ENCODE results near the gene MAP4K1.
A peak's percentile ranks its signal among the peaks of the same experiment; 100 is the strongest.

Gene MAP4K1

DNA sequence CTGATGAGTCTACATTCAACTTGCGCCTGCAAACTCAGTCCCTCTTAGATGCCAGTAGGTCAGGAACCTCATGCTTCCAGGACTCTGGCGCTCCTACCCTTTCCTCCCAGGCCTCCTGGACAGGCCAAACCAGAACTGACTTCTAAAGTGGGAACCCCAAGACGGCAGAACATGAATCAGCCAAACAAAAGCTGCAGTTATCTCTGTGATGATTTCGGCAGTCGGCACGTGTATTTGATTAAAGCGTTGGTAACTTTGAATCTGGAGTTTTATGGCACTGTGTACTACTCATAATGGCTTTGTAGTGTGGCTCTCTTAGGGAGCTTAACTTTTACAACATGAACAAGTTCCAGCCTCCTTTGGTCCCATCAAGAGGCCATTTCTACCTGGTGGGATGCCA is 43.4 kb upstream of the MAP4K1 start:
- no peak overlapping the region for H3K27ac ChIP-seq (ENCODE audit: low read depth, low read length, severe bottlenecking)
- peaks cover 92% of the 10 kb centered on the region for H3K4me1 ChIP-seq (ENCODE audit: control insufficient read depth, insufficient read depth, low read length, poor library complexity, severe bottlenecking)
- no peaks in the 10 kb centered on the region for H3K9me3 ChIP-seq (ENCODE audit: control insufficient read depth, low read length)
- peaks cover 46% of the 10 kb centered on the region for H3K36me3 ChIP-seq (ENCODE audit: control insufficient read depth, insufficient read depth, low read length)
- 73 to 74% methylated on average over 7 of the region's 7 CpGs for WGBS, 2 experiments (ENCODE audit: insufficient coverage in 2 of 2)
- H3K4me3 ChIP-seq (ENCODE audit: extremely low read depth, insufficient read depth, low read length, poor library complexity, severe bottlenecking): no peak overlapping the region

DNA sequence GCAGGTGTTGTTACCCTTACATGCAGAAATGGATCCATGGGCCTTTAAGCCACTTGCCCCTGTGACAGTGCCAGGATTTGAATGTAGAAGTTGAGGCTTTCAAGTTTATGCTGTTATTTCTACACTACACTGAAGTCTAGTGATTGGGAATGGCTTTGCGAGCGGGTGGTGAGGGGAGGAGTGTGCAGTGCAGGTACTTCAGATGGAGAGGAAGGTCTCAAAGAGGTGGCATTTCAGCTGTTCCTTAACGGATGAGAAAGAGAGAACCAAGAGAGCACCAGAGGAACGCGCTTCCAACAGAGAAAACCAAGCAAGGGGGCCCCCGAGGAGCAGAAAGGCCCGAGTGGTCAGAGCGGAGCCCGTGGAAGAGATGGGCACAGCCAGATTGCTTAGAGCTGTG is 43.0 kb upstream of the MAP4K1 start:
- 89 to 92% methylated on average over 9 of the region's 9 CpGs for WGBS, 2 experiments (ENCODE audit: insufficient coverage in 2 of 2)
- no peaks in the 10 kb centered on the region for H3K9me3 ChIP-seq (ENCODE audit: control insufficient read depth, low read length)
- no peak overlapping the region for H3K27ac ChIP-seq (ENCODE audit: low read depth, low read length, severe bottlenecking)
- peaks cover 92% of the 10 kb centered on the region for H3K4me1 ChIP-seq (ENCODE audit: control insufficient read depth, insufficient read depth, low read length, poor library complexity, severe bottlenecking)
- no peak overlapping the region for H3K4me3 ChIP-seq (ENCODE audit: extremely low read depth, insufficient read depth, low read length, poor library complexity, severe bottlenecking)
- H3K36me3 ChIP-seq (ENCODE audit: control insufficient read depth, insufficient read depth, low read length): peaks cover 50% of the 10 kb centered on the region

DNA sequence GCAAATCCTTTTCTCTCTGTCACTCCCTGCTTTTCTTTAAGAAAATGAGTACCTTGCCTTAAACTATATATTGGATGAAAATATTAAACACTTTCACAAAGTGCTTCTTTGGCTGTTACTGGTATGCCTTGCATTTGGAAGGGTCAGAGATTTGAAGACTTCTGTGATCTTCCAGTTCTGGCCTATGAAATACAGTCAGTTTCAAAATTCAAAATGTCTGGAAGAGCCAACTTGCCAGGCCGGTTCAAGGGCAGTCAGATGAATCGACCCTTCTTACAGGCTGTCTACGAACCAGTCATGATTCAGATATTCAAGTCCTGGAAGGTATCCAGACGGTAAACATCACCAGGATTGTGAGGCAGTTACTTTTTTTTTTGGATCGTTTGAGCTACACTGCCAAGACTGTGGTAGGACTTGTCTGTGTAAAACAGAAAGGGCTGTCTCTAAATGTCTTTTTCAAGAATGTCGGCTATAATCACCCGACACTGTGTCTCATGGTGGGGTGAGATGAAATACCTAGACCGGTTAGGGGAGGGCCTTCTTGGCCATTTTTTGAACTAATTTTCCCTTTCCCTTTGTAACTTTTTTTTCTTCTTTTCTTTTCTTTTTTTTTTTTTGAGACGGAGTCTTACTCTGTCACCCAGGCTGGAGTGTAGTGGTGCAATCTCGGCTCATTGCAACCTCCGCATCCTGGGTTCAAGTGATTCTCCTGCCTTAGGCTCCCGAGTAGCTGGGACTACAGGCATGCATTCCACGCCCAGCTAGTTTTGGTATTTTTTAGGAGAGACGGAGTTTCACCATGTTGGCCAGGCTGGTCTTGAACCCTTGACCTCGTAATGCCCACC is 40.9 kb upstream of the MAP4K1 start:
- Histone ChIP-seq H3K9me3 (ENCODE audit: control insufficient read depth, low read length) (no peaks in the 10 kb centered on the region), H3K36me3 (ENCODE audit: control insufficient read depth, insufficient read depth, low read length) (peaks cover 62% of the 10 kb centered on the region), H3K4me3 (ENCODE audit: extremely low read depth, insufficient read depth, low read length, poor library complexity, severe bottlenecking) (peak overlapping the region; percentile 6), H3K4me1 (ENCODE audit: control insufficient read depth, insufficient read depth, low read length, poor library complexity, severe bottlenecking) (peaks cover 92% of the 10 kb centered on the region), H3K27ac (ENCODE audit: low read depth, low read length, severe bottlenecking) (peak overlapping the region; percentile 98)
- 74 to 78% methylated on average over 10 to 12 of the region's 15 CpGs for WGBS, 2 experiments (ENCODE audit: insufficient coverage in 2 of 2)

DNA sequence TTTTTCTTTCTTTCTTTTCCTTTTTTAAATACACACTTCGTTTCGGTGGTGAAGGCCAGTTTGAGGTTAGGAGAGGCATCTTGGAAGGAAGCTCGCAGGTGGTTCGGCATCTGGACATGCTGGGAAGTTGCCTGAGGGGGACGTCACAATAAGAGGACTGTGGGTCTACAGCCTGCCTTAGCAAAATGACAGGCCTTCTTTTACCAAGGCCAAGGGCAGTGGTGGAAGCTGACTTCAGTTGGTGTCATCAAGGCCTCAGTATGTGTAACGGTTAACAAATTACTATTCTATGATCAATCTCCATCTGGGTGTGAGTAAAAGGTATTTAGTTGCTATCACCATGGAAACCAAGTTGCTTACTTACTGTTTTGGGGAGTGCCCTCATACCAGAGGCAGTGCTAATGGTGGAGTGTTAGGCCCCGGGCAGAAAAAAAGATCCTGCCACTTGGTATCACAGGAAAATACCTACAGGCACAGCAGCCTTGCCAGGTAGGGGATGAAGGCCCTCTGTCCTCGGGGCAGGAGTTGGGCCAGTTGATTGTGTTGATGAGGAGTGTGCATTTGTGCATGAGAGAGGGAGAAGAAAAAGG is 40.0 kb upstream of the MAP4K1 start:
- Histone ChIP-seq H3K4me1 (ENCODE audit: control insufficient read depth, insufficient read depth, low read length, poor library complexity, severe bottlenecking) (peaks cover 89% of the 10 kb centered on the region), H3K4me3 (ENCODE audit: extremely low read depth, insufficient read depth, low read length, poor library complexity, severe bottlenecking) (no peak overlapping the region), H3K36me3 (ENCODE audit: control insufficient read depth, insufficient read depth, low read length) (peaks cover 64% of the 10 kb centered on the region), H3K27ac (ENCODE audit: low read depth, low read length, severe bottlenecking) (peak overlapping the region; percentile 98), H3K9me3 (ENCODE audit: control insufficient read depth, low read length) (no peaks in the 10 kb centered on the region)
- 82 to 86% methylated on average over 5 to 6 of the region's 8 CpGs for WGBS, 2 experiments (ENCODE audit: insufficient coverage in 2 of 2)

DNA sequence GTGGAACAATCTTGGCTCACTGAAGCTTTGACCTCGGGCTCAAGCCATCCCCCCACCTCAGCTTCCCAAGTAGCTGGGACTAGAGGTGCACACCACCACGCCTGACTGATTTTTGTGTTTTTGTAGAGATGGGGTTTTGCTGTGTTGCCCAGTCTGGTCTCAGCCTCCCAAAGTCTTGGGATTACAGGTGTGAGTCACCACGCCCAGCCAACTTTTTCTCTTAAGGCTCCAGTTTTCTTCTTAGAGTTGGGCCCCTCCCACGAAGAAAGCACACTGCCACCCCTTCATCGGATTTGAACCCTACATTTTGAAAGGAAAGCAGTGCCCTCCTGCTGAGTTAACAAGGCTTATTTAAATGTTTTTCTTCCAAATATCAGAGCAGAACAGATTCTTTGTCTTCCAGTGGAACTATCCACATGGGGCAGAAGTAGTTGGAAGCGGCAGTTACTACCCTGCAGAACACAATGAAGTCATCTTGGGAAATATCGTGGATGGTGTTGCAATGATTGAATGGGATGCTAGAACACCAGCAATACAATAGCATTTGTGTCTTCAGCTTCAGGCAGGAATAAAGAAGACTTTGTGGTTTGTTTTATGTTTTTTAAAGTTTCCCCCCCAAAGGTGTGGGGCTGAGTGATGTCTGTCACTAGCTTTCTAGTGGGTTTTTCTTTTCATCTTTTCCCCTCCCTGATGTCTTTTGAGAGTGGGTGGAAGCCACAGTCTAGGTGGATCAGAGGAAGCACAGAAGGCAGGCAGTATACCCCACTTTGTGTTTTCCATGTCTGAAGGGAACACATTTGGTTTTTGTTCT is 38.6 kb upstream of the MAP4K1 start:
- H3K27ac ChIP-seq (ENCODE audit: low read depth, low read length, severe bottlenecking): no peak overlapping the region
- WGBS, 2 experiments (ENCODE audit: insufficient coverage in 2 of 2): 82 to 92% methylated on average over 2 to 7 of the region's 7 CpGs
- no peak overlapping the region for H3K4me3 ChIP-seq (ENCODE audit: extremely low read depth, insufficient read depth, low read length, poor library complexity, severe bottlenecking)
- H3K4me1 ChIP-seq (ENCODE audit: control insufficient read depth, insufficient read depth, low read length, poor library complexity, severe bottlenecking): peaks cover 90% of the 10 kb centered on the region
- no peaks in the 10 kb centered on the region for H3K9me3 ChIP-seq (ENCODE audit: control insufficient read depth, low read length)
- H3K36me3 ChIP-seq (ENCODE audit: control insufficient read depth, insufficient read depth, low read length): peaks cover 56% of the 10 kb centered on the region

DNA sequence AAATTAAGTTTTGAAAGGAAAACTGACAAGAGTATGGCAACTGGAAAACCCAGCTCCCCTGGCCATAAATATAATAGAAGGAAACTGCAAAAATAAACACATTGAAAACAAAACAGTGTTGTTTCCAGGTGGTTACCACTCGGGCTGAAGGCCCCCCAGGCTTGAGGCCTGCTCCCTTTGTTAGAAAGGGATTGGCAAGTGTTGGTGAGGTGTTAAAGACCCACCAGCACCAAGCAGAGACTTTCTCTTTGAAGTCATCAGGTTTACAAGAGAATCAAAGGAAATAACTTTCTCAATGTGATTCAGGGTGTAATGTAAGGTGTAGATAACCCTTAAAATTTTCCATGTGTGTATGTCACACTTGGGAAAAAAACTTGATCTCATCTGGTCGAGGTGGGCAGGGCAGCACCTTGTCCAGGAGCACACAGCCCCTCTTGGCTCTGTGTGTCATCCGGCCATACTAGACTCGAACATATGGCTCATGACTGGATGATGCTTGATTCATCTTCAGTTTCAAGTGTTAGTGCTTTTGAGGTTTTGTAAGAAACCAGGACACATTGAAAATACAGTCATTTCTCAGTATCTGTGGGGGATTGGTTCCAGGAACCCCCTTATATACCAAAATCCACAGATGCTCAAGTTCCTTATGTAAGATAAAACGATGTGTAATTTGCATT is 37.5 kb upstream of the MAP4K1 start:
- H3K4me1 ChIP-seq (ENCODE audit: control insufficient read depth, insufficient read depth, low read length, poor library complexity, severe bottlenecking): peaks cover 89% of the 10 kb centered on the region
- peaks cover 47% of the 10 kb centered on the region for H3K36me3 ChIP-seq (ENCODE audit: control insufficient read depth, insufficient read depth, low read length)
- 80 to 83% methylated on average over 1 to 4 of the region's 5 CpGs for WGBS, 2 experiments (ENCODE audit: insufficient coverage in 2 of 2)
- H3K9me3 ChIP-seq (ENCODE audit: control insufficient read depth, low read length): no peaks in the 10 kb centered on the region
- H3K27ac ChIP-seq (ENCODE audit: low read depth, low read length, severe bottlenecking): peak overlapping the region; percentile 46
- no peak overlapping the region for H3K4me3 ChIP-seq (ENCODE audit: extremely low read depth, insufficient read depth, low read length, poor library complexity, severe bottlenecking)

DNA sequence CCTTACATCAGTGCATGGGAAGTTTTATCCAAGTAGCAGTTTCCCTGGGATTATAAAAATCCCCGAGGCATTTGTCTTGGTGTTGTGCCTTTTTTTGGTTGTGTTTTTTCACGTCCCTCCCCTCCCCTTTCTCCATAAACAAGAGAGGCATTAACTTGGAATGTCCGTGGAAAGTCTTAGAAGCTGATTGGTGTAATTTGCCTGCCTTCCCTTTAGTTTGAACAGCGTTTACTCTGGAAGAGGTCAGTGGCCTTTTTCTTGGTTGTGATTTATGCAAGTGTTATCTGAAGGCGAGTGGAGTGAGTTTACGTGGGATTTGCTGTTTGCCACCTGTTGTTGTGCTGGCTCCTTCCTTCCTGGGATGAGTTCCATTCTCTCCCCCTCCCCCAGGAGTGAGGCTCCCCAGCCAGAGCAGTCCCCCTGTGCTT is 36.9 kb upstream of the MAP4K1 start:
- peak overlapping the region; percentile 46 for H3K27ac ChIP-seq (ENCODE audit: low read depth, low read length, severe bottlenecking)
- H3K36me3 ChIP-seq (ENCODE audit: control insufficient read depth, insufficient read depth, low read length): peaks cover 49% of the 10 kb centered on the region
- no peak overlapping the region for H3K4me3 ChIP-seq (ENCODE audit: extremely low read depth, insufficient read depth, low read length, poor library complexity, severe bottlenecking)
- 14 to 17% methylated on average over 1 of the region's 6 CpGs for WGBS, 2 experiments (ENCODE audit: insufficient coverage in 2 of 2)
- H3K4me1 ChIP-seq (ENCODE audit: control insufficient read depth, insufficient read depth, low read length, poor library complexity, severe bottlenecking): peaks cover 90% of the 10 kb centered on the region
- H3K9me3 ChIP-seq (ENCODE audit: control insufficient read depth, low read length): no peaks in the 10 kb centered on the region

DNA sequence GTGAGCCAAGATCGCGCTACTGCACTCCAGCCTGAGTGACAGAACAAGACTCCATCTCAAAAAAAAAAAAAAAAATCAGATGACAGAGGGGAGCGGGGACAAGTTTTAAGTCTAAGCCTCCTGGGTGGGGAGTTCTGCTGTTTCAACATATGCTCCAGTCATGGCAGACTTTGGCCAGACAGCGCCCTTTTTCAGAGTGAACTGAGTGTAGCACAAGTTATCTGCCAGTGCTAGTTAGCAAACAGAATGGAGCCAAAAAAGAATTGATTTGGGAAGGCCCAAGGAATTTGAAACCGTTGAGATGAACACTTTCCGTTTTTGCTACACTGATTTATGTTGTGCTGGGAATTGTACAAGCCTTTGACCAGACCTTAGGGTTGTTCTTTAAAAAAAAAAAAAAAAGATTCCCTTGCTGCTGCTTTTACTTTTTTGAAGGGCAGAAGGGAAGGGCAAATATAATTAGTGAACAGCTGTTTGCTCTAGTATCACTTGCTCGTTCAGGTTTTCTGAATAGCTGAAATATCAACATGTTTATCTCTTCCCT is 35.3 kb upstream of the MAP4K1 start:
- peaks cover 55% of the 10 kb centered on the region for H3K36me3 ChIP-seq (ENCODE audit: control insufficient read depth, insufficient read depth, low read length)
- peak overlapping the region; percentile 20 for H3K27ac ChIP-seq (ENCODE audit: low read depth, low read length, severe bottlenecking)
- no peaks in the 10 kb centered on the region for H3K9me3 ChIP-seq (ENCODE audit: control insufficient read depth, low read length)
- WGBS, 2 experiments (ENCODE audit: insufficient coverage in 2 of 2): 79 to 92% methylated on average over 3 to 5 of the region's 7 CpGs
- peaks cover 75% of the 10 kb centered on the region for H3K4me1 ChIP-seq (ENCODE audit: control insufficient read depth, insufficient read depth, low read length, poor library complexity, severe bottlenecking)
- H3K4me3 ChIP-seq (ENCODE audit: extremely low read depth, insufficient read depth, low read length, poor library complexity, severe bottlenecking): no peak overlapping the region

DNA sequence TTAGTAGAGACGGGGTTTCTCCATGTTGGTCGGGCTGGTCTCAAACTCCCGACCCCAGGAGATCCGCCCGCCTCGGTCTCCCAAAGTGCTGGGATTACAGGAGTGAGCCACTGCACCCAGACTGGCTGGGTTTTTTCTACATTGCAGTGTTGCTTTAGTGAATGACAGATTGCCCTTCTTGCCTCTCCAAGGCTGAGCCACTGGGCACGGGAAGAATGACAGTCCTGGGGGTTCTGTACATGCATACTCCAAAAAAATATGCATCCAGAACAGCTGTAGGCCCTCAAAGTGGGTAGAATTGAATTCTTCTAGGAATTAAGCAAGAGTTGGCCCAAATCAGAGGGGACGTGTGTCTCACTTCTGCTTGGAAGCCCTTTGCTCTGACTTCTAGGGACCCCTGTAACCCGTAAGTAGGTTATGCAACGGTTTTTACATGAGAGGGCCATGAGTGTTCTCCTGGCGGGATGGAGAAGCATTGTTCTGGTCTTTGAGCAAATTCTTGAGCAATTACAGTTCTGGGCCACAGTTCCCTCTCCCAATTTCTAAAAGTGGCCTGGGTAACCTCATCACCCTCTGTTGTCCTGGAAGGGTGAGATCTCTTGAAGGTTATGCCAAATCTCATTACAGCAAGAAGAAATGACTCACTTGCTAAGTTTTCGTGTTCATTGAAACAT is 33.3 kb upstream of the MAP4K1 start:
- Histone ChIP-seq H3K36me3 (ENCODE audit: control insufficient read depth, insufficient read depth, low read length) (peaks cover 37% of the 10 kb centered on the region), H3K4me1 (ENCODE audit: control insufficient read depth, insufficient read depth, low read length, poor library complexity, severe bottlenecking) (peaks cover 55% of the 10 kb centered on the region), H3K4me3 (ENCODE audit: extremely low read depth, insufficient read depth, low read length, poor library complexity, severe bottlenecking) (peak overlapping the region; percentile 100), H3K27ac (ENCODE audit: low read depth, low read length, severe bottlenecking) (peak overlapping the region; percentile 78), H3K9me3 (ENCODE audit: control insufficient read depth, low read length) (no peaks in the 10 kb centered on the region)
- WGBS, 2 experiments (ENCODE audit: insufficient coverage in 2 of 2): 87 to 94% methylated on average over 10 to 11 of the region's 12 CpGs
